SK-N-MC (cell line): ENCODE results near the gene RCAN1.

ENCODE experiments used
- EZH2 ChIP-seq: fragments of 200-600 bp; sonication (generic); IDR thresholded peaks from one replicate; pipeline ENCODE4 v1.6.1; 2017; ENCODE audit warnings: antibody characterized with exemption
- FOXP2 ChIP-seq: optimal IDR thresholded peaks from 2 replicates; pipeline ENCODE3; 2011; ENCODE audit warnings: mild to moderate bottlenecking, moderate library complexity; ENCODE audit not compliant: insufficient read depth; ENCODE audit errors: extremely low read length, control extremely low read depth
- POLR2AphosphoS5 ChIP-seq: IDR thresholded peaks from 2 replicates; pipeline ENCODE4 v1.6.1; 2012; ENCODE audit warnings: mild to moderate bottlenecking, low read depth, low read length, borderline replicate concordance

- TF ChIP-seq EZH2 = no peak
- no peak for TF ChIP-seq POLR2AphosphoS5
- no peak for TF ChIP-seq FOXP2
Measured at GRCh38 chr21:34498623-34499022, 116.3 kb downstream of the RCAN1 start.
